GM19023 (cell line): ENCODE data around the gene GATA5.

Experiments used
- ATAC-seq: cut with Tn5 transposase; IDR thresholded peaks from one replicate; pipeline ENCODE4 v1.9.1; 2021; ENCODE audit warnings: mild to moderate bottlenecking, moderate library complexity; ENCODE audit not compliant: unreplicated experiment

GATA5 gene

DNA sequence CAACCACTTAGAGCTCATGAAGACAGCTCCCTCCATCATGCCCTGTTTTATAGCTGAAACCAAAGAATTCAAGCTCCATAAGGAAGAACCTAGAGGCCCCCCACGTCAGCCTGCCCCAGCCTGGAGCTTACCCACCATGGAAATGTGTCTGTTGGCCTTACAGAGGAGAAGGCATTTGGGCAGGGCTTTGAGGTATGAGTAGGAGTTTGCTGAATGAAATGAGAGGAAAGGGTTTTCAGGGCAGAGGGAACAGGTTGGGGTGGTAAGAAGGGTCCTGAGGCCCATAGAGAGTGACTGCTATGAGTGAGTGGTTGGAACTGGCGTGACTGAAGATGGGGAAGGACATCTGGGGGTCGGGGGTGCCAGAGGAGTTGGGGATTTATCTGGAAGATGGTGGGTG lies 12.7 kb upstream of the GATA5 start:
- ATAC-seq = no peak

DNA sequence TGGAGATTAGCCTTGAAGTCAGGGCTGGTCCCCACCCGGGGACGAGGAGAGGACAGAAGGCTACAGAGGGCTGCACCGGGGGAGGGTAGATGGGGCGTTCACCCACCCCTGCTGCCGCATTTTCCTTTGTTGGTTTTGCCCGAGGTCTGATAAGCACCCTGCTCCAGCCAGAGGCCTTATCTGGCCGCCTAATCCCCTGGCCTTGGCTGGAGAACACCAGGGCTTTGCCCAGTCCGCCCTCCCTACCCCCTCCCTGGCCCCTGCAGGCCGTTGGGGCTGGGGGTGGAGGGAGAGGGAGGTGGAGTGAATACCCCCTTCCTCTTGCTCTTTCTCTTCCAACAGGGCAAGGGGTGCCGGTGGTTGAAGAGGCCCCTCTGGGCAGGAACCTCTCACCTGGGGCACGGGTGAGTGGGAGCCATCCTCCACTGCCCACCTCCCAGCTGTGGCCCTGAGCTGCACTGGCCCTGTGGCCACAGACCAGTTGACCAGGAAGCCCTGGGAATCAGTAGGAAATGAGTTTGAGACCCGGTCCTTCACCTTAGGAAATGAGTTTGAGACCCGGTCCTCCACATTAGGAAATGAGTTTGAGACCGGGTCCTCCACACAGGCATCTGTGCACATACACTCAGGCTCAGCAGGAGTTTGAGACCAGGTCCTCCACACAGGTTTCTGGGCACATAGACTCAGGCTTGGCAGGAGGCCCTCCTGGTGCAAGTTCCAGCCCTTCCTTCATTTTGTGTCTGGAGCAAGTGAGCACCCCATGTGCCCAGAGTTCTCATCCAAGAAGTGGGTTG lies 12.0 kb upstream of the GATA5 start:
- no peak for ATAC-seq

DNA sequence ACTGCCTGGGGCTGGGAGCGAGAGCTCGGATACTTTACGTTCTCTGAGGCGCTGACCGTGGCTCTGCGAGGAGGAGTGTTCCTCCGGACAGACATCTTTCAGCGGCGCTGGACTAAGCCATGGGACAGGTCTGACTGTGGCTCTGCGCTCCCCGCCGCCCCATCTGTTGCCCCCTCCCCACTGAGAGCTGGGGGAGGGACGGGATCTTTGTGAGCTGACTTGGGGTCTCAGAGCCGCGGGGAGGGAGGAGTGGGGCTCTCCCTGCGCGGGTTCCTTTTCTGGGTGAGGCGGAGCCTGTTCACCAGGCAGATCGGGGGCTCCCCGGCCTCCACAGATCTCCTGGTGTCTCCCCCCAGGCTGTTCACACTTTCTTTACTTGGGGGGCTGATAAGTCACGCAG lies 11.3 kb upstream of the GATA5 start:
- ATAC-seq = no peak

DNA sequence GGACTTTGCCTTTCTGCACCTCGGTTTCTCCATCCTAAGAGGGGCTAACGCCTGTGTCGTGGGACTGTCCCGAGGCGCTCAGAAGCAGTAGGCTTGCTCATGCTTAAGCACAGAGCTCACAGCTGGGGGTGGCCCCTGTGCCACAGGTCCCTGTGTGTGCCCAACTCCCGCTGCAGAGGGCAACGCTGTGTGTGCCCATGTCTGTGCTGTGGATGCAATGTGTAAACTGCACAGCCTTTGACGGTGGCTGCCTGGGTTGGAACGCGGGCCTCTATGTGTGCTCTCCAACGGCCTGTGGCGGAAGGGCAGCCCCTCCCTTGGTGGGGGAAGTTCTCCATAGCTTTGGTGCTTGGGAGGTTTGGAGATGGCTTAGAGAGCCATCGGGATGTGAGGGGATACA lies 10.7 kb upstream of the GATA5 start:
- no peak for ATAC-seq

DNA sequence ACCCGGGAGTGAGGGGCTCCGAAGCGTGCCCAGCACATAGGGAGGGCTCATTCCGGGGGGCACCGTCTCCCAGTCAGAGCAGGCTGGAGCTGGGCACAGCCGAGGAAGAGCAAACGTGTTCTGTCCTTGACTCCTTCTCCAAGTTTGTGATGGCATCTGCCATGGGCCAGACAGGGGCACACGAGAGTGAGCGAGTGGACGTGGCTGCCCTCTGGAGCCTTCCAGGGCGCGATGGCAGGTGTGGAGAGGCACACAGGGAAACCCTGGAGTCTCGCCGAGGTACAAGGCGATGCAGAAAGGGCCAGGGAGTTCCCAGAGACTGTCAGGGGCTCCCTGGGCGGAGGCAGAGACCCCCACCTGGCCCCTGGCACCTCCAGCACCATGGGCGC lies 9.9 kb upstream of the GATA5 start:
- no peak for ATAC-seq

DNA sequence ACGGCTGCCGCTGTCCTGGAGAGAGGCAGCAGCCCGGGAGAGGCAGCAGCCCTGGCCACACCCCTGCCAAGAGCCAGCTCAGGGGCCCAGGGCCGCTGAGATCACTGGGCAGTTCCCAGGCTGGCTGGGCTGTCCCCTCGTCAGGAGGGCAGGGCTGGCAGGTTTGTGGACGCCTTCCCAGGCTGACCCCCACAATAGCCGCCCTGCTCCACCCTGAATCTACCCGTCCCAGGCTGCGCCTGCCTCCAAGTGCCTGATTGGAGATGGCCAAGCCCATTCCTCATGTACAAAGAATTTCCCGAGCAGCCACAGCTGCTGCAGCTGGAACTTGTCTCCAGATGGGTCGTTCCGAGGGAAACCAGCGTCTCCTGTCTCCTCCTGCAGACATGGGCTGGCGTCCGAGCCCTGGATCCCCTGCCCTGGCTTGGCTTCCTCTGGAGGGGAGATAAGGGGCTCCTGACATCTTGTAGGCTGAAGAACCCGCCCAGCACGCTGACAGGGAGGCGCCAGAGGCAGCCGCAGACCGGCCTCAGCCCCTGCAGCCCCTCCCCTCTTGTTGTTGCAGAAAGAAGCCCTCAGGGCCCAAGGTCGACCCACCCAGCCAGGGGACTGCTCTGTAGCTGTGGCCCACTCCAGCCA lies 9.4 kb upstream of the GATA5 start:
- ATAC-seq = no peak

DNA sequence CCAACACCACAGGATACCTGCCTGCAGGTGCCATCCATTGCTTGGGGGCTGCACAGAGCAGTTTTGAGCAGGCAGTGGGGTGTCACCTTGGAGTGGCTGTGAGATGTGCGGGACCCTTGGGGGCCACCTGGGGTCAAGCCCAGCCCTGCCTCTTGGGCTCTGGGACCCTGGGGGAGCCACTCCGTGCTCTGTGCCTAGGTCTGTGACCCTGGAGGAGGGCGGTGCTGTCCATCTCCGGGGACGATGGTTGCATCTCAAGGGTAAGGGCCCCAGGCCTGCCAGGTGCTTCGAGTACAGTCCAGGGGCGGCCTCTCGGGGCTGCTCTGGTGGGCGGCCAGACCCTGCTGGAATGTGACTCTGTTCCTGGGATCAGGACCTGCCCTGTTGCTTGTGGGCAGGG lies 8.7 kb upstream of the GATA5 start:
- ATAC-seq = no peak

DNA sequence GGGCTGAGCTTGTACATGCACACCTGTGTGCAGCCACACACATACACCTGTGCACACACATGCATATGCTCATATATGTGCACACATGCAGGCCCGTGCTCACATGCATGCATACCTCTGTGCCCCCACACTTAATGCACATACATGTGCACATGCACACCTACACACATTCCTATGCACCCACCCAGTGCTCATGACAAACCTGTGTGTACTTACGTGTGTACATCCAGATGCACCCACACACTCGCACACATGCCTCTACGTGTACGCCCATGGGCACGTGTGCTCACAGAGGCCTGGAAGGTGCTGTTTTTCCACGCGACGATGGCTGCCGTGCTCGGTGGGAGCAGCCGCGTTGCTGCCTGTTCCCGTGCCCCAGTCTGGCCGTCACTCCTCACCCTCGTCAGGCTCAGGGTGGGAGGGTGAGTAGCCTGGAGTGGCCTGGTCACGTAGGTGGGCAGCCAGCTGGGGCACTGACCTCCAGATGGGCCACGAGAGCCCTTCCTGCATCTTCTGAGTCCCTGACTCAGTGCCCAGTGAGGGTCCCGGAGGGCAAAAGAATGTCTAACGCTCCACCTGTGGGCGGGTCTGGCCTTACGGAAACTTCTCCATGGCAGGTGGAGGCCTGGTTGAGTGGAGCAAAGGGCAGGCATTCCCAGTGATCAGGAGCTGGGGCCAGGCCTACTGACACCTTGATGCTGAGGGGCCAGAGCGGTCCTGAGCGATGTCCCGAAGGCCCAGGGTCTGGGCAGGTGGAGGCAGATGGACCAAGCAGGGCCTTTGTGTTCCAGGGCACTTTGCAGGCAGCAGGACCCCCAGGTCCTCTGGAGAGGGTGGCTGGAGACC lies 8.0 kb upstream of the GATA5 start:
- ATAC-seq = no peak

DNA sequence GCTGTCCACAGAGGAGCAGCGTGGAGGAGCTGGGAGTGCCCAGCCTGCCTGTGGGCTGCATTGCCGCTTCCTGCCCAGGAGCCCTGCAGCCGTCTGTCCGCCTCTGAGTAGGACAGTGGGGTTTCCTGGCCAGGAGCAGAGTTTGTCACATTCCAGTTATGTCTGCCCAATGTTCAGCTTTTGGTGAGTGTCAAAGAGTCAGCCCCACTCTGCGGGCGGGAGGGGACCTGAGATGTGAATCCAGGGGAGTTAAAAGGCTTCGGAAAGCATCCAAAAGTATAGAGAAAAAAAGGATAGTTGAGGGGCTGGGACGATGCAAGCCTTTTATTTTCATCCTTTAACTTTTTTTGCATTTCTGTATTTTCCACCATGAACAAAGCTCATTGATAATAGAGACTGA lies 7.2 kb upstream of the GATA5 start:
- no peak for ATAC-seq

DNA sequence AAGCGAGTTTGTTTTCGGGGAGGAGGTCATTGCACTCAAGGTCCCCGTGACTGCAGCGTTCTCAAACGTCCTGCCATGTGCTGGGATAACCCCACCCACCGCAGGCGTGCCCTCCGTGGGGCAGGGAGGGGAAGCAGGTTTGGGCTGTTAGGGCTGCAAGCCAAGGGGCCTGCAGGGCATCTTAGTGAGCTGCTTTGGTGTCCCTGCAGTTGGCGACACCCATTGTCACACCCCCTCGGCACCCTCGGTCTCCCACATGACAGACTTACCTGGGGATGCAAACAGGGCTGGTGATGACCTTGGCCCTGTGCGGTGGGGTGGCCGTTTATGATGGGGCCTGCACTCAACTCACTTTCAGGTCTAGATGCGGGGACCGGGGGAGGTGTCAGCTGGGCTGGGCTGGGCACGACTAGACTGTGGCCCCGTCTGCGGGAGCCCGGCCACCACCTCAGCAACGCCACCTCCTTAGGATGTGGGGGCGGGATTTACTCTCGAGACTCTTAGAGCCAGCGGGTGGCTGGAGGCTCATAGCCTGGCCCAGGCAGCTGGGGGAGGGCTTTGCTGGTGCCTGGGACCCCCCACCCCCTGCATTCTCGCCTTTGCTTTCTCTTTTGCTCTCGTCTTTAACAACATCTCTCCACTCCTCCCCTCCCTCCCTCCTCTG lies 6.5 kb upstream of the GATA5 start:
- ATAC-seq = no peak

DNA sequence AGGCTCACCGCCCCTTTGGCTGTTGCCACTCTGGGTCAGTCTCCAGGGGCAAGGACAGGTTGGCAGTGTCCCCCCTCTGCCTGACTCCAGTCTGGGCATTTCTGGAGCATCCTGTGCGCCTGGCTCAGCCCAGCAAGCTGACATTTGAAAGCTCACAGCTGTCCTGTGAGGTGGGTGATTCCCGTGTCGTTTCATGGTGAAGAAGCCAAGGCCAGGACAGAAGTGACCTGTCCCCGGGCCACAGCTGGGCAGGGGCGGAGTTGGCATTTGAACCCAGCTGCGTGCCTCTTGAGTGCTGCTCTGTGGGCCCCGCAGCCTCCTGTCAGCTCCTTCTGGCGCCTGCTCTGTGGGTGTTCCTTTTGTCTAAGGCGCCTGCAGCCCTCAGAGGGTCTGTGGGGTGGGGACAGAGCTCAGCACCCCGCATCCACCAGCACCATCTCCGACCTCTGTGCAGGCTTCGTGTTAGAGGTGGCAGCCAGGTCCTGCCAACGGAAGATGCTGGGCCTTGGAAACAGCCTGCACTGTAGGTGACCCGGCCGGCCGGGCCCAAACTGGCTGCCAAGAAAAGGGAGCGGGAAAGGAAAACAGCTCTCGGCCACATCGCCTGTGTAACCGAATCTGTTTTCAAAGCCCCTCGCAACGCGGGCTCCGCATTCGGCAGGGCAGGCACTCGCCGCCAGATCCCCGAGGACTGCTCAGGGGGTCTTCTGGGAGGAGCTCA lies 5.8 kb upstream of the GATA5 start:
- no peak for ATAC-seq

DNA sequence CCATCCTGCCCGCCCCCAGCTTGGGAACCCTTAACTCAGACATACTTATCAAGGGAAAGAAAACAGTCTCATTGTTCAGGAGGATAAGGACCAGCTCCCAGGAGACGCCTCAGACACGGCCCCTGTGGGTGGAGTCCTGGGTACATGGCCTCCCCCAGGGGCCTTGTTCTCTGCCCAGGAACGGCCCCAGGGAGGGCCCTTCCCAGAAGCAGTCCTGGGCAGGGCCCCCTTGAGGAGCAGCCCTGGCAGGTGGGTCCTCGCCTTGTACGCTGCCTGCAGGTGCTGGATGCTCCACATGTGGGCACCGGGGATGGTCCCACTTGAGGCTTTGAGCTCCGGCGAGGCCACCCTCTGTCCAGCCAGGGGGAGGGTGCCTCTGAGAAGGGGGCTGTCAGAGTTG lies 4.5 kb upstream of the GATA5 start:
- no peak for ATAC-seq

DNA sequence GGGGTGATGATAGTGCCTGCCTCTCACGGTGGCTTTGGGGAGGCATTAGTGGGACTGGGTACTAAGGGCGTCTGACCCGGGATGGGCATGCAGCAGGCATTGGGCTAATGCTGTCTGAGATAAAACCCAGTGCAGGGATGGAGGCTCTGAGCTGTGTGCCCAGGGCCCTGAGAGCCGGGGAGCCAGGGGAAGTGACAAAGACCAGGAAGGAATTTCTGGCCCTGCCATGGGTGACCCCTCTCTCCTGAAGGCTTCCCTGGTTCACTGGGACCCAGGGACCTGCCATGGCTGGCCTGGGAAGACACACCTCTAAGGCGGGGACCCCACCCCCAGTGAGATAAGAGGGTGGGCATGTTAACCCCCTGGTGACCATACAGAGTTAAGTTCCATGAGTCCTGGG lies 3.9 kb upstream of the GATA5 start:
- no peak for ATAC-seq

DNA sequence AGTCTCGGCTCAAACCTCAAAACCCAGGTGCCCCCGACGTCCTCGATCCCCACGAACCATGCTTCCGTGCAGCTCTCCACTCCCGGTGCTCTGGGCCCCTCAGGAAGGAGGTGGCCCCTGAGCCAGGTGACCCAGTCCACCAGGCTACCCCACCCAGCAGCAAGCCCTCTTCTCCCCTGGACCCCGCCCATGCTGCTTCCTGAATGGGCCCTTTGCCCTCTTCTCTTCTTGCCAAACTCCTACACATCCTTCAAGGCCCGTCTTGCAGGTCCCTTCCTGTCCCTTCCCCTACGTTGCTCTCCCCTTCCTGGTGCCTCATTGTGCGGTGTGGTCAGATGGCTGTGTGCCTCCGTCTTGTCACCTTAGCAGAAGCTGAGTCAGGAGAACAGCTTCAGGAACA lies 3.4 kb upstream of the GATA5 start:
- ATAC-seq = no peak

DNA sequence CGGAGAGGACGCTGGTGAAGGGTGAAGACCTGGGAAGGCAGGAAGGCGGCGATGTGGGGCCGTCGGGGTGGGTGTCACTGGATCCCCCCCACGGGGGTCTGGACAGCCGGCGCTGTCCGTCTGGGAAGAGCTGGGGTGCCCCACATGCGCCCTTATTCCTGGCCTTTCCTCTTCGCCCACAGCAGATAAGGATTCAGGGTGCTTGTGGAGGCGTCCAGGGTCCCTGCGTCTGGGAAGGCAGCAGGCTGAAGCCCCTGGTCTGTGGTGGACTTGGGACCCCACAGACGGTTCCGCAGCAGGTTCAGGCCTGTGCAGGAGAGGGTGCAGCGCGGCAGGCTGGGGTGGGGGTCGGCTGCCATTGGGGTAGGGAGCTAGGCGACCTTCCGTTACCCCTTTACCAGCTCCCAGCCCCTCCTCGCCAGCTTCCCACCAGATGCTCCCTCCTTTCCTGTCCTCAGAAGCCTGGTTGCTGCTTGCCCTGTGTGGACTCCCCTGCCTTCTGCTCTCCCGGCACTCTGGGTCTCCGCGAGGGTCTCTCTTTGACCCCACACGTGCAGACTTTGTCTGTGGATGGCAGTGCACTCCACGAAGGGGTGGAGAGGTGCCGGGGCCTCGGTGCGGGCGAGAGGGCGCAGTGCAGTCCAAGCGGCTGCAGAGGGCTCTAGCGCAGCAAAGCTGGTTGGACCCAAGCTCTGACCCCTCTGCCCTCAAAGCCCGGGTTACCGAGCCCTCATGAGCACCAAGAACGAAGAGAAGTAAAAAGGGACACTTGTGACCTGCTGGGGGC lies 2.1 kb upstream of the GATA5 start:
- ATAC-seq = no peak

DNA sequence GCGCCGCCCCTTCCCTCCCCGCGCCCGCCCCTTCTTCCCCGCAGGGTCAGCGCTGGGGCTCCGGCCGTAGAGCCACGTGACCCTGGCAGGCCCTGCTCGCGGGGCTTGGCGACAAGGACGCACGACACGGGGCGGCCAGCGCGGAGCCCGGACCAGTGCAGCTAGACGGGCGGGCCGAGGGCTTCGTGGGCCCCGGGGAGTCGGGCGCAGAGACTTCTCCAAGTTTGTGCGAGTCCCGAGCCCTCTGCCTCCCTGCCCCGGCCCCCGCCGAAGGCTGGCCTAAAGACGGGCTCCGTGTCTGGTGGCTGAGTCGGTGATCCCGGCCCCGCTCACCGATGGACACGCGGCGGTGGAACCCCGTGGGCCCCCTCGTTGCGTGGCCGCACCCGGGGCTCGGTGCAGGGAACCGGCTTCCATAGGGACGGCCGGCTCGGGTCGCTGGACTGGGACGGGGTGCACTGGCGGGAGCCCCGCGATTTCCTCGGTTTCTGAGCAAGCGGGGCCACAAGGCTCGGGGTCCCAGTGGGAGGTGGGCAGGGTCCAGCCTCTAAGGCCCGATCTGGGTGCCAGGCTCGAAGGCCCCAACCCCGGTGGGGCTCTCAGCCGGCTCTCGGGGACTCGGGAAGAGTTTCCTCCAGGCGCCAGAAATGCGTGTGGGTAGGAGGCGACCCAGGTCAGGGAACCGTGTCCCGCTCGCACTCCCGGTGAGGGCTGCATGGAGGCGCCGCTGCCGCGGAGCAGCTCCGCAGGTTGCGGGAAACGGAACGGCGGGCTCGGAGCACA lies 452 bp upstream of the GATA5 start:
- no peak for ATAC-seq

DNA sequence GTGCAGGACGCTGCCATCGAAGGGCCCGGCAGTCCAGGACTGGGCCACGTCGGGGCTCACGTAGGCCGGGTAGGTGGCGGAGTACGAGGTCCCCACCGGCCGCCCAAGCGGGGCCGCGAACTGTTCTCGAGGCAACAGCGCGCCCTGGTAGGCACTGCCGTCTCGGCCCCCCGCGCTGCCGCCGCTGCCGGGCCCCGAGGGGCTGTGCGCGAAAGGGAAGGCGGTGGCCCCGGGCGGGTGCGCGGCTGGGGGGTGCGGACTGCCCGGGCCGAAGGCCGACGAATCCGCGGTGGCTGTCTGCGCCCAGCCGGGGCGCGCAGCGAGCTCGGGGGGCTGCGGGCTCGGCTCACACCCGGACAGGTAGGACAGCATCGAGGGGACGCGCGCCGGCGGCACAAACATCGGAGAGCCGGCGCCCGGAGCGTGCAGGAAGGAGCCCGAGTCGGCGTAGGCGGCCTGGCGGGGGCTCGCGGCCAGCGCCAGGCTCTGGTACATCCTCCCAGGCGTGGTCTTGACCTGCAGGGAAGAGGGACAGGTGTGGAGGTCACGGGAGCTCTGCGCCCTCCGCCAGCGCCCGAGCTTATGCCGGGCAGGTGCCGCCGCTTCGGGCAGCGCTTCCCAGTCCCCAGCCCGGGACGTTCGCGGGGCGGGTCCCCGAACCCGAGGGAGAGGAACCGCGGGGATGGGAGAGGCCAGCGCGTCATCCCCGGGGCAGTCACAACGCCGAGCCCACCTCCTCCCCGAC lies 596 bp downstream of the GATA5 start:
- no peak for ATAC-seq

DNA sequence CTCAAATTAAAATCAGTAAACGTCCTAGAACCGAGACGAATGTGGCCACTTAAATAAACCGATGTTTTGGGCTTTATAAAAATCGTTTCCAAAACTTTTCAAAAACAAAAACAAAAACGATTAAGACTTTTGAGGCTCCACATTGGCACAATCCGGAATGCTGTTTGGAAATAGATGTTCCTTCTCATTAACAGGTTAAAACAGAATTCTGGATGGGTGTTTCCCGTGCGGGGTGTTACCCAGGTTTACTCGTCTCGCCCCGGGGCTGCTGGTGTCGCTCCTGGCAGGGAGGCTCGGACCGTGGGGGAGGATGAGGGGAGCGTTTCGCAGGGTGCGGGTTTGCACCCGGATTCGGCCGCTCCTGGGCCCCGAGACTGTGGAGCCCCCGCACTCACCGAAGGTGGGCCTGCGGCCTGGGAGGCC lies 1.2 kb downstream of the GATA5 start:
- no peak for ATAC-seq
